Endometrial microvascular endothelial cells (primary cell): ENCODE results near the gene SLC22A15. TPM values are rescaled to one million over a fixed set of nuclear protein-coding genes. Genes with fewer than 3 reads are reported as not detected.
"Not testable (repeated sequence)": the region's sequence is repeated elsewhere in the genome, so short reads cannot be mapped to it uniquely, and the experiment has no call there.

Source experiments
- in situ Hi-C: cut with HindIII; loops from 2 replicates; pipeline ENCODE4 v1.10.0; 2017; ENCODE audit warnings: low sequenced_read_pairs, low pct_unique_long_range_greater_than_20kb; ENCODE audit errors: inconsistent ontology term
- total RNA-seq: library from RNA; depleted of rRNA; stranded (reverse); fragments of >200 nt; gene quantifications from one replicate; pipeline ENCODE4 v1.2.3, GENCODE V29; 2015; ENCODE audit errors: inconsistent ontology term

The SLC22A15 gene
- total RNA-seq: not detected

GRCh38 chr1:115976062-115976920 lies at the start of gene SLC22A15:
Gene SLC22A15 (plus strand): TSS chr1:115976513. CDS start chr1:115976628, 115 bp downstream.
- in situ Hi-C loops: no loop called here

DNA sequence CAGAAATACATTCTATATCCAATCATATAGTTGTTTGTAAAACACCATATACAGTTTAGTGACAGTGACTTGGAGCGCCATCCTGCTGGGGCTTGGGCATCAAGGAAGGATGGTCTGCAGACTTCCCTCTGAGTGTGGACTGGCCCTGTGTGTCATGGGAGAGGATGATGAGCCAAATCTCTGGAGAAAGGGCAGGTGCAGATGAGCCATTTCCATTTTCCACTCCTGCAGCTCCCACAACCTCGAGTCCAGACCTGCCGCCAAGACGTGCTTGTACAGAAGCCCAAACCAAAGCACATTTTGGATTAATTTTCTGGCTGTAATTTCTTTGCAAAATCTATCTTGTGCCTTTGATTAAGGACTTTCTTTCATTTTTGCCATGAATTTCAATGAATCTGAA lies 48.3 kb upstream of the SLC22A15 start:
- in situ Hi-C loops: no loop called here

- in situ Hi-C loops: no loop called here
Observed at GRCh38 chr1:115929881-115930280, 46.4 kb upstream of the SLC22A15 start.

GRCh38 chr1:115933625-115934024 lies 42.7 kb upstream of the SLC22A15 start:
- in situ Hi-C loops: no loop called here

- in situ Hi-C loops: no loop called here
Observed at GRCh38 chr1:115939455-115939854, 36.9 kb upstream of the SLC22A15 start.

DNA sequence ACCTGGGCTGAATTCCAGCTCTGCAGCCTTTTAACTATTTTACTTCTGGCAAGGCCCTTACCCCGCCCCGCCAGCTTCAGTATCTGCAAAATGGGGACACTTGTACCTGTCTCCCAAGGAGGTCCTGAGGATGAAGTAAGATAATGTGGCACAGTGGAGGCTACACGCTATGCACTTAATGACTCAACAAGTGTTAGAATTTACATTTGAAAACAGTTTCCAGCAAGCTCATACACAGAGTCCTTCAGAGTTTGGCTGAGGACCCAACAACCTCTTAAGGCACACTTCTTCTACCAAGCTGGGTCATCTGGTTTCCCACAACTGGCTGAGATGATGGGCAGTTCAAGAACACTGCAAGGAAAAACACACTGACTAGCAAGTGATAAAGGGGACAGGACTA lies 30.2 kb upstream of the SLC22A15 start:
- in situ Hi-C loops: no loop called here

- in situ Hi-C loops: no loop called here
Observed at GRCh38 chr1:115949156-115949555, 27.2 kb upstream of the SLC22A15 start.

DNA sequence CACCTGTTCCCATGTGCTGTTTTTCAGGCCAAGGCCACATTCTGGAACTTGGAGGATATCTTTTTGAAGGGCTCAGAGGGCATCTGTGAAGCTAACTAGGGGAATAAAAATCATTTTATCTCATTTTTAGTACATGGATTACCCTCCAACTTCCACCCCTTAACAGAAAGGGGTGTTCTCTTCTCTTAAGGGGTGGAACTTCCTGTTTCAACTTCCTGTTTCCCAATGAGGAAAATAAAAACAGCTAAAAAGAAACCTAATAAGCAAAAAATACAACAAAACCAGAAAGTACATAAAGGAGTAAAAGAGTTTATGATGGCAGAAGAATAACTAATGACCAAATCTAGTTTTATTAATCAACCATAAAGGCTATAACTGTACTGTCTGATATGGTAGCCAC lies 24.8 kb upstream of the SLC22A15 start:
- in situ Hi-C loops: loop anchor here (10.0 kb wide), 1 partner anchor 157 kb away; no protein-coding TSS in a partner anchor

GRCh38 chr1:115952547-115952946 lies 23.8 kb upstream of the SLC22A15 start:
- in situ Hi-C loops: loop anchor here (10.0 kb wide), 1 partner anchor 158 kb away; no protein-coding TSS in a partner anchor

GRCh38 chr1:115953180-115953579 lies 23.1 kb upstream of the SLC22A15 start:
- in situ Hi-C loops: loop anchor here (10.0 kb wide), 1 partner anchor 158 kb away; no protein-coding TSS in a partner anchor

GRCh38 chr1:115954684-115955083 lies 21.6 kb upstream of the SLC22A15 start:
- in situ Hi-C loops: loop anchor here (10.0 kb wide), 1 partner anchor 160 kb away; no protein-coding TSS in a partner anchor

GRCh38 chr1:115955228-115955627 lies 21.1 kb upstream of the SLC22A15 start:
- in situ Hi-C loops: loop anchor here (10.0 kb wide), 1 partner anchor 160 kb away; no protein-coding TSS in a partner anchor

DNA sequence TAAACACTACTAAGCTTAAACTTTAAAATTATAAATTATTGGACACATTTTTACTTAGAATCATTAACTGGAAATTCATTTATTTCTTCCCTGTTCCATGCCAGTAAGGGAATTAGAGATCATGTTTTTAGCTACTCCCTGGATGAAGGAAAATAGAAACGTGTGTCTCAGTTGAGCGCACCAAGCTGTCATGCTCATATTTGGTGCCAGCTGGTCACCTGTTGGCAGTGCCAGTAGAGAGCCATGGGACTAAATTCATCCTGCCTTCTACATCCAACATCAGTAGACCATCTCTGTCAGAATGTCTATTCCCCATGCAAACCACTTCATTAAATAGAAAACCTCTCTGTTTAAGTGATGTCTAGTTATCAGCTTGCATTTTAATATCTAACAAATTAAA lies 17.4 kb upstream of the SLC22A15 start:
- in situ Hi-C loops: loop anchor here (10.0 kb wide), 1 partner anchor 164 kb away; no protein-coding TSS in a partner anchor

GRCh38 chr1:115969509-115969908 lies 6.8 kb upstream of the SLC22A15 start:
- in situ Hi-C loops: no loop called here

DNA sequence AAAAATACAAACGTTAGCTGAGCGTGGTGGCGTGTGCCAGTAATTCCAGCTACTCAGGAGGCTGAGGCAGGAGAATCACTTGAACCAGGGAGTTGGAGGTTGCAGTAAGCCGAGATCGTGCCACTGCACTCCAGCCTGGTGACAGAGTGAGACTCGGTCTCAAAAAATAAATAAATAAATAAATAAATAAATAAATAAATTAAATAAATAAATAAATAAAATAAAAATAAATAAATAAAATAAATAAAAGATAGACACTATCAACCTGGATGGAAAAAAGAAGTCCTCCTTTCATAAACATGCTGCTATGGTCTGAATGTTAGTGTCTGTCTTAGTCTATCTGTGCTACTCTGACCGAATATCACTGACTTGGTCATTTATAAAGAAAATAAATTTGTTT lies 4.5 kb upstream of the SLC22A15 start:
- in situ Hi-C loops: not testable (repeated sequence)

- in situ Hi-C loops: no loop called here
Observed at GRCh38 chr1:115973154-115973553, 3.2 kb upstream of the SLC22A15 start.

- in situ Hi-C loops: no loop called here
Observed at GRCh38 chr1:115975569-115976061, 698 bp upstream of the SLC22A15 start.

- in situ Hi-C loops: no loop called here
Observed at GRCh38 chr1:115976921-115977498, 697 bp downstream of the SLC22A15 start.

DNA sequence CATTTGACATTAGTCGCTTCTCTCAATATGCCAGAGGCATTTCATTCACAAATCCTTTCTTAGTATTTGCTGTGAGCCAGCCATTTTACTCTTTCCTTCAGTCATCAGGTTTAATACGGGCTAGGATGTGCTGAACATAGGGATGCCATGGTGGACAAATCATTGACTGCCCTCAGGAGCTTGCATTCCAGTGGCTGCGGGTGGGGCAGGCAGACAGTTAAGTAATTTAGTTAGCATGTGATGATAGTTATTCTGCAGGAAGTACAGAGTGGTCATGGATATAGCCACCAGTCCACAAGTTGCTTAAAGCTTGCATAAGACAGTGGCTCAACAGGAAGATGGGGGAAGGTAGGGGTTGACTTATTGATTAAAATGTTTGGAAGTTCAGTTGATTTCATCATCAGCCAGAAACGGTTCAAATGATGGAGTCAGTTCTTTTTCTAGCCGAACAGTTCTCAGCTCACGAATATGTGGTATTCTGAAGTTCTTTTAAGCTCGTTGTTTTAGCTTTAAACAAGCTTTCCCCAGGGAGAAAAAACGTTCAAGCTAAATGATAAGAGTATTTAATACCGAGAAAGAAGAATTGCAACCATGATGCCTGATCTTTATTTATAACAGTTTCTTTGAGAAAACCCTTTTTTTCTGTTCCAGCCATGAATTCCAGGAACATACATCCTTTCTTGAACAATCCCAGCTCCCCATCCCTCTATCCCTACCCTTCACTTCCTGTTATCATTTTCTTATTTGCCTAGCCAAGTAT lies 1.4 kb downstream of the SLC22A15 start:
- in situ Hi-C loops: no loop called here
